ENCODE measurements around the gene RAVER2. TPM values are rescaled to one million over a fixed set of nuclear protein-coding genes. Genes with fewer than 3 reads are reported as not detected.

RAVER2 gene
- total and polyA plus RNA-seq, 2 donors (not counting 1 experiment from before 2014, with no cell fraction given): 0.82 to 1.4 TPM

DNA sequence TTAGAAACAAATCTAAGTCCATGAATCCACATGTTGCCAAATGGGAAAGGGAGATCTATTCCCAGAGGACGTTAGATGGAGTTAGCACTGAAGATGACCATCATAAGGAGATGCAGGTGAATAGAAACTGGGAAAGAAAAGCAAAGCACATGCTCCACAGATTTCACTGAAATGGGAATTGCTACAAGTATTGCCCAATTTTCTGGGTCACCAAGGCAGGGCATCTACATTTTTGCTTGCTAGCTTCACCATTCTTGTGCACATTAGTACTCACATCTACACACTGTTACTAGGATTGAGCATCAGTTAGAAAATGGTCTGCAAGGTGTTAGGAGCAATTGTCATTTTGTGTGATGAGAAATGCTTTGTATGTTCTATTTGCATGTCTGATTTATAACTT, 122.4 kb downstream of the RAVER2 start:
- H3K9ac ChIP-seq (ENCODE audit: low read length): no peak overlapping the region
- no peak overlapping the region for H2AFZ ChIP-seq (ENCODE audit: insufficient read depth, low read depth, low read length, poor library complexity, severe bottlenecking)
- H3K4me3 Mint-ChIP-seq: no peak overlapping the region
- H3K27ac ChIP-seq (ENCODE audit: low read length in 2 of 2): no peak overlapping the region
- H3K9me3 ChIP-seq (ENCODE audit: control extremely low read depth in 1 of 3, control insufficient read depth in 2 of 3, insufficient read depth in 1 of 3, low read length in 2 of 3): no peaks in the 10 kb centered on the region
- DNase-seq: no peak
- TF ChIP-seq EZH2 (IDR thresholded peaks at IDR 0.05; ENCODE audit: borderline replicate concordance, insufficient read depth, low read depth, low read length, poor library complexity, severe bottlenecking): no peak
- TF ChIP-seq, protein P1, sequence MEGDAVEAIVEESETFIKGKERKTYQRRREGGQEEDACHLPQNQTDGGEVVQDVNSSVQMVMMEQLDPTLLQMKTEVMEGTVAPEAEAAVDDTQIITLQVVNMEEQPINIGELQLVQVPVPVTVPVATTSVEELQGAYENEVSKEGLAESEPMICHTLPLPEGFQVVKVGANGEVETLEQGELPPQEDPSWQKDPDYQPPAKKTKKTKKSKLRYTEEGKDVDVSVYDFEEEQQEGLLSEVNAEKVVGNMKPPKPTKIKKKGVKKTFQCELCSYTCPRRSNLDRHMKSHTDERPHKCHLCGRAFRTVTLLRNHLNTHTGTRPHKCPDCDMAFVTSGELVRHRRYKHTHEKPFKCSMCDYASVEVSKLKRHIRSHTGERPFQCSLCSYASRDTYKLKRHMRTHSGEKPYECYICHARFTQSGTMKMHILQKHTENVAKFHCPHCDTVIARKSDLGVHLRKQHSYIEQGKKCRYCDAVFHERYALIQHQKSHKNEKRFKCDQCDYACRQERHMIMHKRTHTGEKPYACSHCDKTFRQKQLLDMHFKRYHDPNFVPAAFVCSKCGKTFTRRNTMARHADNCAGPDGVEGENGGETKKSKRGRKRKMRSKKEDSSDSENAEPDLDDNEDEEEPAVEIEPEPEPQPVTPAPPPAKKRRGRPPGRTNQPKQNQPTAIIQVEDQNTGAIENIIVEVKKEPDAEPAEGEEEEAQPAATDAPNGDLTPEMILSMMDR (IDR thresholded peaks at IDR 0.05): no peak
- H3K4me1 ChIP-seq (ENCODE audit: control insufficient read depth in 2 of 2, insufficient read depth in 2 of 2, low read length in 2 of 2): peaks cover 47 to 49% of the 10 kb centered on the region in 2 donors
- H3K27ac Mint-ChIP-seq: no peak overlapping the region
- no peak overlapping the region for H3K4me2 ChIP-seq (replicated peaks; ENCODE audit: low read depth, low read length, poor library complexity, severe bottlenecking)
- H3K79me2 ChIP-seq (ENCODE audit: control insufficient read depth, insufficient read depth, low read length): peaks cover 31% of the 10 kb centered on the region
- intact Hi-C loops (cut with micrococcal nuclease): no loop called here
- H3K4me1 Mint-ChIP-seq: peaks cover 56% of the 10 kb centered on the region
- CTCF ChIA-PET: no interaction called here
- no peaks in the 10 kb centered on the region for H3K27me3 Mint-ChIP-seq
- no CpG with 5 or more reads among the region's 1 CpG for WGBS (ENCODE audit: insufficient coverage)
- H3K9me3 Mint-ChIP-seq (ENCODE audit: insufficient read depth): no peaks in the 10 kb centered on the region
- no peak for ATAC-seq (ENCODE audit: low read depth)
- H3K4me3 ChIP-seq (ENCODE audit: control extremely low read depth in 1 of 5, extremely low read depth in 1 of 5, insufficient read depth in 1 of 5, low read depth in 2 of 5, low read length in 4 of 5): no peak overlapping the region
- H3K36me3 ChIP-seq (replicated peaks in 1 of 2; ENCODE audit: control extremely low read depth in 1 of 2, control insufficient read depth in 1 of 2, extremely low read depth in 1 of 2, insufficient read depth in 2 of 2, low read length in 1 of 2): peaks cover 3 to 63% of the 10 kb centered on the region in 2 experiments
- H4K20me1 ChIP-seq (ENCODE audit: control insufficient read depth, insufficient read depth, low read length, poor library complexity, severe bottlenecking): no peaks in the 10 kb centered on the region
- POLR2A ChIA-PET: no interaction called here
- H3K27me3 ChIP-seq (replicated peaks in 1 of 4; ENCODE audit: control extremely low read depth in 1 of 4, control insufficient read depth in 3 of 4, insufficient read depth in 4 of 4, low read length in 3 of 4): no peaks in the 10 kb centered on the region

DNA sequence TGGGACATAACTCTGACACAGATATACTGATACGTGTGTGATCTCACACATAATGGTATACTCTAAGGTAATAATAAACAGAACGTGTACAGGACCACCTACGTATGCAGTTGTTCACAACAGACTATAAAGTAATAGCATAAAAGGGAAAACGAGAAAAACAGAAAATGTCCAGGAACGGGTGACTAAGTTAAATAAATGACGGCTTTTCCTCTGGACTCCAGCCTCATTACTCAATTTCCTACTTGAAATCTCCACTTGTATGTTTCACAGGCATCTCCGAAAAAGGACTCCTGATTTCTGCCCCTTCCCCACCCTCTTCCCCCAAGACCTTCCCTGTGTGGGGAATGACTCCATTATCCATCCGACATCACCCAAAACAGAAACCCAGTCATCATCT, 126.4 kb downstream of the RAVER2 start:
- Histone ChIP-seq H3K27ac (ENCODE audit: low read length in 2 of 2) (no peak overlapping the region), H4K20me1 (ENCODE audit: control insufficient read depth, insufficient read depth, low read length, poor library complexity, severe bottlenecking) (peaks cover 29% of the 10 kb centered on the region), H3K9me3 (ENCODE audit: control extremely low read depth in 1 of 3, control insufficient read depth in 2 of 3, insufficient read depth in 1 of 3, low read length in 2 of 3) (no peaks in the 10 kb centered on the region), H3K36me3 (replicated peaks in 1 of 2; ENCODE audit: control extremely low read depth in 1 of 2, control insufficient read depth in 1 of 2, extremely low read depth in 1 of 2, insufficient read depth in 2 of 2, low read length in 1 of 2) (peaks cover 3 to 83% of the 10 kb centered on the region in 2 experiments), H3K79me2 (ENCODE audit: control insufficient read depth, insufficient read depth, low read length) (peaks cover 46% of the 10 kb centered on the region), H3K4me2 (replicated peaks; ENCODE audit: low read depth, low read length, poor library complexity, severe bottlenecking) (no peak overlapping the region), H3K27me3 (replicated peaks in 1 of 4; ENCODE audit: control extremely low read depth in 1 of 4, control insufficient read depth in 3 of 4, insufficient read depth in 4 of 4, low read length in 3 of 4) (no peaks in the 10 kb centered on the region), H2AFZ (ENCODE audit: insufficient read depth, low read depth, low read length, poor library complexity, severe bottlenecking) (no peak overlapping the region), H3K4me1 (ENCODE audit: control insufficient read depth in 2 of 2, insufficient read depth in 2 of 2, low read length in 2 of 2) (peaks cover 9 to 12% of the 10 kb centered on the region in 2 donors), H3K4me3 (ENCODE audit: control extremely low read depth in 1 of 5, extremely low read depth in 1 of 5, insufficient read depth in 1 of 5, low read depth in 2 of 5, low read length in 4 of 5) (no peak overlapping the region), H3K9ac (ENCODE audit: low read length) (no peak overlapping the region)
- ChIA-PET CTCF (interaction anchor here (0.6 to 1.2 kb wide), 2 partner anchors 22 to 1304 kb away, joined by 3 read pairs; no protein-coding TSS in a partner anchor), POLR2A (no interaction called here)
- Mint-ChIP-seq H3K27ac (peak overlapping the region; percentile 50), H3K4me1 (peaks cover 20% of the 10 kb centered on the region), H3K4me3 (no peak overlapping the region), H3K9me3 (ENCODE audit: insufficient read depth) (no peaks in the 10 kb centered on the region), H3K27me3 (no peaks in the 10 kb centered on the region)
- 100% methylated on average over 2 of the region's 8 CpGs for WGBS (ENCODE audit: insufficient coverage)
- TF ChIP-seq, protein P1 (IDR thresholded peaks at IDR 0.05): no peak
- TF ChIP-seq EZH2 (IDR thresholded peaks at IDR 0.05; ENCODE audit: borderline replicate concordance, insufficient read depth, low read depth, low read length, poor library complexity, severe bottlenecking): no peak
- ATAC-seq (ENCODE audit: low read depth): no peak
- intact Hi-C loops (cut with micrococcal nuclease): no loop called here
- DNase-seq: no peak
